H9 (cell line): ENCODE measurements around the gene CWC27. TPM values are rescaled to one million over a fixed set of nuclear protein-coding genes. Genes with fewer than 3 reads are reported as not detected.

Experiments used
- DNase-seq: peaks from one replicate; pipeline ENCODE4 v3.0.0-alpha.2; 2017
- H2AFZ ChIP-seq: one replicate; pipeline ENCODE4 v1.6.1; 2013; ENCODE audit warnings: mild to moderate bottlenecking, low read length, control low read depth, moderate library complexity
- H2AK5ac ChIP-seq: 2 replicates; pipeline ENCODE4 v1.6.1; 2013; ENCODE audit warnings: low read length, control low read depth, mixed read lengths; ENCODE audit not compliant: insufficient read length
- H2BK120ac ChIP-seq: one replicate; pipeline ENCODE4 v1.6.1; 2013; ENCODE audit warnings: low read depth, mild to moderate bottlenecking, low read length, control low read depth, inconsistent platforms; ENCODE audit not compliant: poor library complexity, severe bottlenecking
- H2BK12ac ChIP-seq: 2 replicates; pipeline ENCODE4 v1.6.1; 2013; ENCODE audit warnings: low read length, control low read depth, mixed read lengths, low read depth; ENCODE audit not compliant: insufficient read length
- H2BK15ac ChIP-seq: 2 replicates; pipeline ENCODE4 v1.6.1; 2013; ENCODE audit warnings: low read depth, low read length, control low read depth
- H2BK20ac ChIP-seq: one replicate; pipeline ENCODE4 v1.6.1; 2013; ENCODE audit warnings: low read depth, mild to moderate bottlenecking, low read length, control low read depth, inconsistent platforms; ENCODE audit not compliant: poor library complexity, severe bottlenecking
- H2BK5ac ChIP-seq: 2 replicates; pipeline ENCODE4 v1.6.1; 2013; ENCODE audit warnings: low read length, control low read depth, mixed read lengths; ENCODE audit not compliant: insufficient read length
- H3K14ac ChIP-seq: 2 replicates; pipeline ENCODE4 v1.6.1; 2013; ENCODE audit warnings: low read length, control low read depth; ENCODE audit not compliant: insufficient read depth
- H3K18ac ChIP-seq: 2 replicates; pipeline ENCODE4 v1.6.1; 2013; ENCODE audit warnings: low read depth, mild to moderate bottlenecking, mixed read lengths, low read length, control low read depth; ENCODE audit not compliant: insufficient read length
- H3K23ac ChIP-seq: 2 replicates; pipeline ENCODE4 v1.6.1; 2013; ENCODE audit warnings: low read length, control low read depth, mixed read lengths, low read depth; ENCODE audit not compliant: insufficient read length
- H3K23me2 ChIP-seq: 2 replicates; pipeline ENCODE4 v1.6.1; 2013; ENCODE audit warnings: low read depth, mild to moderate bottlenecking, mixed read lengths, low read length, control low read depth; ENCODE audit not compliant: insufficient read length, poor library complexity, severe bottlenecking
- H3K27ac ChIP-seq: 2 replicates; pipeline ENCODE4 v1.5.1; 2013; ENCODE audit warnings: low read length, control low read depth, mixed read lengths, low read depth; ENCODE audit not compliant: insufficient read length
- H3K27me3 ChIP-seq: 2 replicates; pipeline ENCODE4 v1.6.1; 2013; ENCODE audit warnings: low read length, control low read depth, inconsistent platforms; ENCODE audit not compliant: insufficient read depth
- H3K4ac ChIP-seq: 2 replicates; pipeline ENCODE4 v1.6.1; 2013; ENCODE audit warnings: low read depth, mild to moderate bottlenecking, control low read depth, inconsistent platforms, low read length, moderate library complexity
- H3K4me1 ChIP-seq: 2 replicates; pipeline ENCODE4 v1.6.1; 2013; ENCODE audit warnings: low read length, control low read depth, inconsistent platforms; ENCODE audit not compliant: insufficient read depth
- H3K4me2 ChIP-seq: 2 replicates; pipeline ENCODE4 v1.6.1; 2013; ENCODE audit warnings: low read length, control low read depth, mixed read lengths; ENCODE audit not compliant: insufficient read length, insufficient read depth
- H3K56ac ChIP-seq: 2 replicates; pipeline ENCODE4 v1.6.1; 2013; ENCODE audit warnings: low read depth, mild to moderate bottlenecking, mixed read lengths, low read length, control low read depth; ENCODE audit not compliant: insufficient read length
- H3K79me1 ChIP-seq: 2 replicates; pipeline ENCODE4 v1.6.1; 2013; ENCODE audit warnings: low read depth, mild to moderate bottlenecking, moderate library complexity, low read length, control low read depth, inconsistent platforms; ENCODE audit not compliant: insufficient read depth, poor library complexity, severe bottlenecking
- H3K79me2 ChIP-seq: 2 replicates; pipeline ENCODE4 v1.6.1; 2013; ENCODE audit warnings: low read length, control low read depth, inconsistent platforms; ENCODE audit not compliant: insufficient read depth
- H3K9ac ChIP-seq: 2 replicates; pipeline ENCODE4 v1.6.1; 2013; ENCODE audit warnings: low read length, control low read depth, mixed read lengths; ENCODE audit not compliant: insufficient read length; ENCODE audit errors: extremely low read depth
- H3K9me3 ChIP-seq: one replicate; pipeline ENCODE4 v1.6.1; 2013; ENCODE audit warnings: low read depth, low read length, inconsistent platforms; ENCODE audit not compliant: control insufficient read depth
- H3T11ph ChIP-seq: one replicate; pipeline ENCODE4 v1.6.1; 2013; ENCODE audit warnings: mild to moderate bottlenecking, low read length, control low read depth, inconsistent platforms
- H4K20me1 ChIP-seq: one replicate; pipeline ENCODE4 v1.6.1; 2013; ENCODE audit not compliant: control insufficient read depth, insufficient read length, insufficient read depth
- H4K5ac ChIP-seq: 2 replicates; pipeline ENCODE4 v1.6.1; 2013; ENCODE audit warnings: low read depth, mild to moderate bottlenecking, mixed read lengths, low read length, control low read depth; ENCODE audit not compliant: insufficient read length
- H4K8ac ChIP-seq: replicated peaks from 2 replicates; pipeline ENCODE4 v1.6.1; 2013; ENCODE audit warnings: low read length, control low read depth, mixed read lengths, low read depth; ENCODE audit not compliant: insufficient read length
- H4K91ac ChIP-seq: 2 replicates; pipeline ENCODE4 v1.6.1; 2013; ENCODE audit warnings: low read depth, mild to moderate bottlenecking, moderate library complexity, mixed read lengths, low read length, control low read depth; ENCODE audit not compliant: insufficient read length
- H3K27ac Mint-ChIP-seq, 3 experiments: 2 replicates in 2 of 3; 3 replicates in 1 of 3; pipeline ENCODE4 v1.8.0; 2020 to 2021; ENCODE audit warnings: mixed read lengths in 3 of 3, mild to moderate bottlenecking in 1 of 3, moderate library complexity in 1 of 3
- H3K27me3 Mint-ChIP-seq: 2 replicates; pipeline ENCODE4 v1.8.0; 2021; ENCODE audit warnings: low read depth, mild to moderate bottlenecking, moderate library complexity, mixed read lengths
- H3K36me3 Mint-ChIP-seq, 3 experiments: 2 replicates in 2 of 3; 3 replicates in 1 of 3; pipeline ENCODE4 v1.8.0; 2020 to 2021; ENCODE audit warnings: low read depth in 3 of 3, mixed read lengths in 3 of 3; ENCODE audit not compliant: insufficient read depth in 1 of 3
- H3K4me1 Mint-ChIP-seq, 2 experiments: 2 replicates each; pipeline ENCODE4 v1.8.0; 2020; ENCODE audit warnings: mixed read lengths in 2 of 2
- H3K4me3 Mint-ChIP-seq, 2 experiments: 2 replicates in 1 of 2; 3 replicates in 1 of 2; pipeline ENCODE4 v1.8.0; 2020 to 2021; ENCODE audit warnings: mild to moderate bottlenecking in 2 of 2, mixed read lengths in 2 of 2, moderate library complexity in 1 of 2
- H3K9me3 Mint-ChIP-seq, 2 experiments: 2 replicates in 1 of 2; 3 replicates in 1 of 2; pipeline ENCODE4 v1.8.0; 2020; ENCODE audit warnings: mild to moderate bottlenecking in 2 of 2, mixed read lengths in 2 of 2, moderate library complexity in 1 of 2
- WGBS: extraction: QIAGEN DNeasy Blood & Tissue Kit; methylation state at CpG from one replicate; pipeline ENCODE4 v1.1.7; 2013; ENCODE audit warnings: missing lambda C conversion rate, low lambda C conversion rate, mixed read lengths; ENCODE audit not compliant: insufficient read length; ENCODE audit errors: extremely low coverage; 5-methylcytosine and 5-hydroxymethylcytosine counted together
- total RNA-seq: library from RNA; stranded (reverse); gene quantifications from 2 replicates; pipeline ENCODE4 v1.2.1, GENCODE V29; 2021
- TF ChIP-seq, protein P1 (sequence below): fragments of 200-600 bp; sonication (generic); conservative IDR thresholded peaks from 3 replicates; pipeline ENCODE4 v1.8.0; 2021; ENCODE audit warnings: antibody characterized with exemption, mild to moderate bottlenecking

Gene CWC27
- total RNA-seq, 1 experiment from 2014 or later = 41.9 TPM

DNA sequence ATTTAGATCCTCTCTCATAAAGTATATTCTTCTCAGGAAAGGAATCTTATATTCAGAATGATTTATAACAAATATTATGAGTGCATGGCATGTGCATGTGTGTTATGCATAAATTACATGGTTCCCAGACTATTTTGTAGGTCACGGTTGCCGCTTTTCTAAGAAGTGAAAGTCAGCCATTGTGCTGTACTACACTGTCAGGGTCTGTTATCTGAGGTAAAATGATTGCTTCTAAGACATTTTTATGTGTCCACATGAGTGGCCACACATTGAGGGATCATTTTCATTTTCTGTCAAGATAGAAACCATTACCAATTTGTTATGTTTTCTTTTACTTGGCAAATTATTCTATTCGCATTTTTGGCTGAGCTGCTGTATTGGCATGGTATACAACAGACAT lies 210.8 kb downstream of the CWC27 start:
- Histone ChIP-seq H3K79me2 (no peaks in the 10 kb centered on the region), H2BK15ac (no peak overlapping the region), H2AK5ac (no peak overlapping the region), H2BK5ac (no peak overlapping the region), H4K5ac (no peak overlapping the region), H2BK12ac (no peak overlapping the region), H3K4ac (no peak overlapping the region), H3K79me1 (no peaks in the 10 kb centered on the region), H3K4me1 (no peaks in the 10 kb centered on the region), H3K9me3 (no peaks in the 10 kb centered on the region), H4K20me1 (no peaks in the 10 kb centered on the region), H3K27me3 (no peaks in the 10 kb centered on the region), H3K23ac (no peak overlapping the region), H3K9ac (no peak overlapping the region), H3K4me2 (no peak overlapping the region), H3K27ac (no peak overlapping the region), H3T11ph (no peak overlapping the region), H2BK120ac (no peak overlapping the region), H3K18ac (no peak overlapping the region), H4K8ac (no peak overlapping the region), H3K56ac (no peak overlapping the region), H3K23me2 (no peaks in the 10 kb centered on the region), H2AFZ (no peak overlapping the region), H4K91ac (no peak overlapping the region), H3K14ac (no peak overlapping the region), H2BK20ac (no peak overlapping the region)
- H3K4me1 Mint-ChIP-seq = no peaks in the 10 kb centered on the region; a peak in 1 of 4 replicates
- H3K4me3 Mint-ChIP-seq = no peak overlapping the region
- H3K36me3 Mint-ChIP-seq = peaks cover 3 to 8% (median 5%) of the 10 kb centered on the region in 3 experiments; a peak in 5 of 7 replicates
- WGBS = no CpG with 5 or more reads among the region's 3 CpGs
- TF ChIP-seq, protein P1, sequence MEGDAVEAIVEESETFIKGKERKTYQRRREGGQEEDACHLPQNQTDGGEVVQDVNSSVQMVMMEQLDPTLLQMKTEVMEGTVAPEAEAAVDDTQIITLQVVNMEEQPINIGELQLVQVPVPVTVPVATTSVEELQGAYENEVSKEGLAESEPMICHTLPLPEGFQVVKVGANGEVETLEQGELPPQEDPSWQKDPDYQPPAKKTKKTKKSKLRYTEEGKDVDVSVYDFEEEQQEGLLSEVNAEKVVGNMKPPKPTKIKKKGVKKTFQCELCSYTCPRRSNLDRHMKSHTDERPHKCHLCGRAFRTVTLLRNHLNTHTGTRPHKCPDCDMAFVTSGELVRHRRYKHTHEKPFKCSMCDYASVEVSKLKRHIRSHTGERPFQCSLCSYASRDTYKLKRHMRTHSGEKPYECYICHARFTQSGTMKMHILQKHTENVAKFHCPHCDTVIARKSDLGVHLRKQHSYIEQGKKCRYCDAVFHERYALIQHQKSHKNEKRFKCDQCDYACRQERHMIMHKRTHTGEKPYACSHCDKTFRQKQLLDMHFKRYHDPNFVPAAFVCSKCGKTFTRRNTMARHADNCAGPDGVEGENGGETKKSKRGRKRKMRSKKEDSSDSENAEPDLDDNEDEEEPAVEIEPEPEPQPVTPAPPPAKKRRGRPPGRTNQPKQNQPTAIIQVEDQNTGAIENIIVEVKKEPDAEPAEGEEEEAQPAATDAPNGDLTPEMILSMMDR = no peak
- DNase-seq = no peak
- no peak overlapping the region for H3K27ac Mint-ChIP-seq
- H3K9me3 Mint-ChIP-seq = no peaks in the 10 kb centered on the region
- no peaks in the 10 kb centered on the region for H3K27me3 Mint-ChIP-seq
